Panc1 (cell line): Measurements from ENCODE around the gene KCNRG.

Source experiments
- POLR2AphosphoS5 ChIP-seq: IDR thresholded peaks from 2 replicates; pipeline ENCODE4 v1.6.1; 2012; ENCODE audit warnings: mild to moderate bottlenecking, low read depth, low read length, moderate library complexity
- SIN3A ChIP-seq: IDR thresholded peaks from 2 replicates; pipeline ENCODE4 v1.6.1; 2012; ENCODE audit warnings: low read depth, mild to moderate bottlenecking, low read length, moderate library complexity, borderline replicate concordance; ENCODE audit not compliant: insufficient read depth
- TF ChIP-seq, protein P1 (sequence below): fragments of 450-650 bp; IDR thresholded peaks from 2 replicates; pipeline ENCODE4 v1.5.1; 2017; ENCODE audit warnings: mild to moderate bottlenecking

DNA sequence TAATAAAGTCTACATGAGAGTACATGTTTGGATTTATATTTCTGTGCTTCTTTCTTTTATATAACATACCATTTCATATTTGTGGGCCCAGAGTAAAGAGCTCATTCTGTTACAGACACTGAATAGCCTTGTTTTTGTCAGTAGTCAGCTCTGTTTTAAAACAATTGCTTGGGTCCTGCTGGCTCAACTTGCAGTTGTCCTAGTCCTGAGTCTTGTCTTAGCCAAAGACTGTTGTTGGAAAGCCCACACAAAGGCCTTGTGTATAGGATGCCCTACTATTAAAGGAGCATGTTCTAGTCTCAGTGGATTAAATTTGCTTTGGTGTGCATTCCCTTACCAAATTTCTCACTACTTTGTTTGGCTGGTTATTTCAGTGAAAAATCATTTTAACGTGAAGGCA, 3.8 kb upstream of the KCNRG start:
- TF ChIP-seq POLR2AphosphoS5 (no peak), SIN3A (no peak)
- TF ChIP-seq, protein P1, sequence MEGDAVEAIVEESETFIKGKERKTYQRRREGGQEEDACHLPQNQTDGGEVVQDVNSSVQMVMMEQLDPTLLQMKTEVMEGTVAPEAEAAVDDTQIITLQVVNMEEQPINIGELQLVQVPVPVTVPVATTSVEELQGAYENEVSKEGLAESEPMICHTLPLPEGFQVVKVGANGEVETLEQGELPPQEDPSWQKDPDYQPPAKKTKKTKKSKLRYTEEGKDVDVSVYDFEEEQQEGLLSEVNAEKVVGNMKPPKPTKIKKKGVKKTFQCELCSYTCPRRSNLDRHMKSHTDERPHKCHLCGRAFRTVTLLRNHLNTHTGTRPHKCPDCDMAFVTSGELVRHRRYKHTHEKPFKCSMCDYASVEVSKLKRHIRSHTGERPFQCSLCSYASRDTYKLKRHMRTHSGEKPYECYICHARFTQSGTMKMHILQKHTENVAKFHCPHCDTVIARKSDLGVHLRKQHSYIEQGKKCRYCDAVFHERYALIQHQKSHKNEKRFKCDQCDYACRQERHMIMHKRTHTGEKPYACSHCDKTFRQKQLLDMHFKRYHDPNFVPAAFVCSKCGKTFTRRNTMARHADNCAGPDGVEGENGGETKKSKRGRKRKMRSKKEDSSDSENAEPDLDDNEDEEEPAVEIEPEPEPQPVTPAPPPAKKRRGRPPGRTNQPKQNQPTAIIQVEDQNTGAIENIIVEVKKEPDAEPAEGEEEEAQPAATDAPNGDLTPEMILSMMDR = no peak
